ENCODE measurements around the gene ITGA4. TPM values are rescaled to one million over a fixed set of nuclear protein-coding genes. Genes with fewer than 3 reads are reported as not detected.

The ITGA4 gene
- total RNA-seq, 1 experiment from 2014 or later: 8.9 TPM

DNA sequence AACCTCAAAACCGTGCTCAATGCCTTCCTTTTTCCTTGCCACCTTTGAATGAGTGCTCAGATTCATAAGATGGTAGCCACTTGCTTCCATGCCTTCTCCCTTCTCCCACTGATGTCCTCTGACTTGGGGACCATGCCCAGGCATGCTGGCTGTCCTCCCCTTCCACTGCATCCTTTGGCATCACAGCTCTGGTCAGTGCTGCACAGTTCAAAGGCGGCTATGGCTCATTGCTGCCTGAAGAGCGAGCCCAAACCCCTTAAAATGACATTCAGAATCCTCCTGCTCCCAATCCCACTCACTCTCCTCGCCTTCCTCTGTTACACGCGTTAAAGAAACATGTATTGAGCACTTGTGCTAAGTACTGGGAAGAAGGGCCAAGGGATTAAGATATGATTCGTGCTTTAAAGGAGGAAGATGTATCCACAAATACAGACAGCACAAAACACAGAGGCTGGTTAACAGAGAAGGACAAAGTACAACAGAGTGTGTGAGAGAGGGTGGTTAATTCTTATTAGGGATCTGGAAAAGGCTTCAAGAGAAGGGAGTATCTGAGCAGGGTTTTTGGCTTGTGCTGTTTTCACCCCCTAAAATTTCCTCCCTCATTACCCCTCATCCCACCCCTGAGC, 118.0 kb downstream of the ITGA4 start:
- DNase-seq (ENCODE audit: low read depth): no peak

DNA sequence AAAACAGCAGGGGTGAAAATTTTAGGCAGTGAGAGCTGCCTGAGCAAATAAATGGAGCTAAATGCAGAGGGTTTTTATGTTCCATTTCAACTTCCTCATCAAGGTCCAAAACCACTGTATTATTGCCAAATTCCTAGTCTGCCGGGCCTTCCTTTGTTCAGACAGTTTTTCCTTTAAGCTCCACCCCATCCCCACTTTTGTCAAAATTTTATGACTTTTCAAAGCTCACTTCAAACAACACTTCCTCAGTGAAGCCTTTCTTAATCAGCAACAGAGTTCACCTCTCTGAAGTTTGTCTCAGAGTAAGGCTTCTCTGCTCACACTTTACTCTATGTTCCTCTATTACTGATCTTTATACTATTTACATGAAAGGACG, 118.5 kb downstream of the ITGA4 start:
- no peak for DNase-seq (ENCODE audit: low read depth)

DNA sequence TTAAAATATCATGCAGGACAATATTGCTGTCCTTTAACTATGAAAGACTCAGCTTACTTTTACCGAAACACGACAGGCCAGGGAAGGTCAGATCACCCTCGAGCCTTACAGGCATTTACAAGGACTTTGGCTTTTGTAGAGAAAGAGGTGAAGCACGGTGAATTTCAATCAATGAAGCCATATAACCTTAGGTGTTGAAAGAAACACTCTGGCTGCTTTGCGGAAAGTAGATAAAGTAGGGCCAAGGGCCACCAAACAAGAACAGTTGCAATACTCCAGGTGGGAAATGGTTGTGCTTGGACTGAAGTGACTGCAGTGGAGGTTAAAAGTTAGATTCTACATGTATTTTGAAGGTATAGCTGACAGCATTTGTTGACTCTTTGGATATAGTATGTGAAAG, 119.2 kb downstream of the ITGA4 start:
- no peak for DNase-seq (ENCODE audit: low read depth)

DNA sequence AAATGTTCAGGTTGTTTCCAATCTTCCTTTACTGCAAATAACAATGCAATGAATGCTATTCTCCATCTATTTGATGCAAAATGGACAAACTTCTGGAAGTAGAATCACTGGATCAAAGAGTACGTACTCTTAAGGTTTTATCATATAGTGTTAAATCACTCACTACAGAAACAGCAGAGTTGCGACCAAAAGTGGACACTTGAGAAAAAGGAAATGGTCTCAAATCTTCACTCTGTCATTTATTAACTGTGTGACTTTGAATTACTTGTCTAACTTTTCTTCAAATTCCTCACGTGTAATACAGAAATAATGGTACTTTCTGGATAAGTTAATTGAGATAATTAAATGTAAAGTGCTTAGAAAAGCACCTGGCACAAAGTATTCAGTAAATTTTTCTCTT, 121.6 kb downstream of the ITGA4 start:
- no peak for DNase-seq (ENCODE audit: low read depth)

DNA sequence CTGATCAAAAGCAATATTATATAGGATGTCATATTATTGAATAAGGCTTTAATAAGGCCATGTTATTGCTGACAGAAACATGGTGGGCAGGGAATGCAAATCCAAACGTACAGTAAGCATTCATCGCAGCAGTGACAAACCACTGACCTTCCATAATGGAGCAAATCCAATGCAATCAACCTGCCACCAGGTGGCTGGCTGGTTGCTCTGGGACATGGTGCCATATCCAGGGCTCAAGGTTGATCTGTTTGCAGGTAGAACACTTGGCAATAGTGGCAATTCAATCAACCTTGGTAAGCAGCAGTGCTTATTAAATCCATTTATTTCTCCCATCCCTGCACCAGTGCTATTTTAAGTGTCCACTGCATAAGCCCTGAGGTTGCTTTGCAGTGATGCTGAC, 124.3 kb downstream of the ITGA4 start:
- no peak for DNase-seq (ENCODE audit: low read depth)

DNA sequence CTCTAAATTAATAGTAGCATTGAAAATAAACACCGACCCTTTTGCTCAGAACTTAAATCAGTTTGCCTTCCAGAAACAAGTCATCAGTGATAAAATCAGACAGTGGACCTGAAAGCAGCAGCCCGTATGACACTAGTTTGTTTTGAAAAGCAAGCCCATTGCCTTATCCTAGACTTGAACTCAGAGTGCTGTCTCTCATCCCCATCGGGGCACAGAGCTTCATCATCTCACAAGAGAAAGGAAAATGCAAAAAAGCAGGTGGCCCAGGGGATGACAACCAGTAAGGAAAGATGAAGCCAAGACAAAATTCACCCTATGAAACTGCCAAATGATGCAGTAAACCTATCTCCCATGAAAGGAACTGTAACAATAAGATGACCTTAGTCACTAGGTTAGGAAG, 128.5 kb downstream of the ITGA4 start:
- no peak for DNase-seq (ENCODE audit: low read depth)

Other genes starting within 250 kb of the ITGA4 start
- 0.29 TPM in 1 of 2 replicates, not detected in the other for gene CERKL, start 199.7 kb downstream of the ITGA4 start, total RNA-seq (2014; rRNA removed; shearing (Covaris generic))
- gene NEUROD1, start 223.1 kb downstream of the ITGA4 start, total RNA-seq (2014; rRNA removed; shearing (Covaris generic)): 0.09 TPM in 1 of 2 replicates, not detected in the other